Right ventricle myocardium inferior (tissue), 1 donor: ENCODE data around the gene SERINC5. TPM values are rescaled to one million over a fixed set of nuclear protein-coding genes. Genes with fewer than 3 reads are reported as not detected.
"Not testable (repeated sequence)": the region's sequence is repeated elsewhere in the genome, so short reads cannot be mapped to it uniquely, and the experiment has no call there.

Experiments
- ATAC-seq: fragments of 200-7000 bp; cut with Tn5 transposase; one replicate; pipeline ENCODE4 v1.9.1; 2020; ENCODE audit warnings: mild to moderate bottlenecking, moderate library complexity
- DNase-seq: peaks from one replicate; pipeline ENCODE4 v3.0.0; 2021; ENCODE audit errors: missing footprints
- intact Hi-C: fragments of 100-400 bp; cut with DNase I; formaldehyde crosslinking; loops from one replicate; pipeline ENCODE4 v1.11.0; 2022
- total RNA-seq: library from RNA; stranded (reverse); fragmentation: NEBNext Ultra II Directional; extraction: Animal tissue kit (Norgen Biotek cat#: 25700); gene quantifications from one replicate; pipeline ENCODE4 v1.2.1, GENCODE V29; 2021
- donor health status: DM: no; HTN: yes; CAD: no; lungs with severe emphysema.

Gene SERINC5
- total RNA-seq, 1 donor from 2014 or later: 14.5 TPM

DNA sequence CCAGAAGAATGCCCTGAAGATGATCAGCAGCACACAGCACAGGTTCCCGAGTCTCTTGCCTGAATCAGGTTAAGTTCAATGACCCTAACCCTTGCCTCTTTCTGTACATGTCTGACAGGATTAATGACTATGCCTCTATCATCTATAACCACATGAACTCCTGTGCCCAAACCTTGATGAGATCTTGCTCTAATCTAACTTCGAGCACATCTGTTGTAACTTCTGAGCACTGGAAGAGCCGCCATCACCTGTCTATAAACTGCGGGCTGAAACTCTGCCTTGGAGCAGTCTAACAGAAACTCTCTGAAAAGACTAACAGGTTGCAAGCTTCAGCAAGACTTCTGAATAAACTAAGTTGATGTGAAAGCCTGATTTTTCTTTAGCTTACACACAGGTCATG lies 44.5 kb downstream of the SERINC5 start:
- ATAC-seq (no peak), DNase-seq (no peak)
- intact Hi-C loops: no loop called here

- intact Hi-C loops: no loop called here
- no peak for ATAC-seq
These were observed 45.8 kb downstream of the SERINC5 start for GRCh38 chr5:80210014-80210413.

GRCh38 chr5:80208381-80208780 lies 47.5 kb downstream of the SERINC5 start:
- ATAC-seq: no peak
- DNase-seq: no peak
- intact Hi-C loops: no loop called here

More at GRCh38 chr5:80210014-80210413, 45.8 kb downstream of the SERINC5 start:
- no peak for DNase-seq

- DNase-seq (no peak), ATAC-seq (no peak)
- intact Hi-C loops: no loop called here
These were observed 48.0 kb downstream of the SERINC5 start for GRCh38 chr5:80207832-80208231.

DNA sequence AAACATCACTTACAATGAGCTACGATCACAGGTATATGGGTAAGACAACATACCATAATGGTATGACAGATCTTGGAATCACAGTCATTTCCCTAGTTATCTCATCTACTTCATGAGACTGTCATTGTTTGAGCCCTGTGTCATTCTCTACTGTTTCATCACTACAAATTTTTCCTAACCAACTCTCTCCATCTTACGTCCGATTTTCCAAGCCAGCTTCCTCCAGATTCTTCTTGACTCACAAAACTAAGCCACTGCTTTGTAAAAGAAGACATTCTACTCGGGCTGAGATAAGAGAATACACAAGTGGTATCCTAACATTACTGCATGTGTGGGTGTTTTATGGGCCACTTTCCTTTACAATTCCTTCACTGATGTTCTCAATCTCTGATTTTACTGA lies 49.6 kb downstream of the SERINC5 start:
- peak; percentile 41 for ATAC-seq
- DNase-seq: no peak
- intact Hi-C loops: no loop called here

DNA sequence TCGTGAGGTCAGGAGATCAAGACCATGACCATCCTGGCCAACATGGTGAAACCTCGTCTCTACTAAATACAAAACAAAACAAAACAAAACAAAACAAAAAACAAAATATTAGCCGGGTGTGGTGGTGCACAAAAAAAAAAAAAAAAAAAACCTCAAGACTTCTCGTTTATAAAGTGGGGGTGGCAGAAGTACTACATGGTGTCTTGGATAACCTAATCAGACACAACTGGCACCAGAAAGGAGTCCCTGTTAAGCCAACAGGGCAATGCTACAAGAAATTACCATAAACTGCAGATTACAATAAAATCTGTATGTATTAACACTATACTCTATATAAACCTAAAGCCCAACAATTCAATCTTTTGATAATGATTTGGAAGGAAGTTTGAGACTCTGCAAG lies 50.0 kb downstream of the SERINC5 start:
- DNase-seq: no peak
- no peak for ATAC-seq
- intact Hi-C loops: no loop called here

GRCh38 chr5:80204808-80205614 lies 50.8 kb downstream of the SERINC5 start:
- ATAC-seq (peak; percentile 83), DNase-seq (no peak)
- intact Hi-C loops: no loop called here

DNA sequence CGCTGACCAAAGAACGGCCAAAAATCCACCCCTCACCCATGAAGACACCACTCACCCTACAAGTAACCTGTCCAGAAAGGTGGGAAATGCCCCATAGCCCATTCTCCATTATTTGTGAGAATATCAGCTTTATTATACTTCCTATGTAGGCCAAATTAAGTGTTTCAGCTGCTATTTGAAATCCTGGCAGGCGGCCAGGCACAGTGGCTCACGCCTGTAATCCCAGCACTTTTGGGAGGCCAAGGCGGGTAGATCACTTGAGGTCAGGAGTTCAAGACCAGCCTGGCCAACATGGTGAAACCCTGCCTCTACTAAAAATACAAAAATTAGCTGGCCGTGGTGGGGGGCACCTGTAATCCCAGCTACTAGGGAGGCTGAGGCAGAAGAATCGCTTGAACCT lies 54.1 kb downstream of the SERINC5 start:
- DNase-seq, ATAC-seq, intact Hi-C loops: not testable (repeated sequence)

GRCh38 chr5:80198920-80199319 lies 56.9 kb downstream of the SERINC5 start:
- intact Hi-C loops: loop anchor here (10.0 kb wide), 1 partner anchor 94 kb away; no protein-coding TSS in a partner anchor
- ATAC-seq (no peak), DNase-seq (no peak)

DNA sequence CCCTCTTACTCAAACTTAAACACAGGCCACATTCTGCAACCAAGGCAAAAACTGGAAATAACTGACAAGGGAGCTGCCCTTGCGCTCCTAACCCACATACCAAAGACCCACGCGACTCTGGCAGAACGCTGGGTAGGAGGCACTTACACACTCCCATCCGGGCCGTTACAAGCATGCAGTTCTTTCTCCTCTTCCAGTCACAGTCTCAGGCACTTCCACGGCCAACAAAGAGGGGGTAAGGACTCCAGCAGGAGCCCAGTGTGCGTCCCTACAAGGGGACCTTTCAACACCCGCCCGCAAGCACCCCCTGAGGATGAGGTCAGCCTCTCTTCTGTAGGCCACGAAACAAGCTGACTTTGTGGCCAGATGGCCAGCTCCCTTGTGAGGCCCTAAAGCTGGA lies 57.4 kb downstream of the SERINC5 start:
- peak; percentile 90 for ATAC-seq
- intact Hi-C loops: loop anchor here (10.0 kb wide), 1 partner anchor 94 kb away; no protein-coding TSS in a partner anchor
- peak; percentile 77 for DNase-seq

DNA sequence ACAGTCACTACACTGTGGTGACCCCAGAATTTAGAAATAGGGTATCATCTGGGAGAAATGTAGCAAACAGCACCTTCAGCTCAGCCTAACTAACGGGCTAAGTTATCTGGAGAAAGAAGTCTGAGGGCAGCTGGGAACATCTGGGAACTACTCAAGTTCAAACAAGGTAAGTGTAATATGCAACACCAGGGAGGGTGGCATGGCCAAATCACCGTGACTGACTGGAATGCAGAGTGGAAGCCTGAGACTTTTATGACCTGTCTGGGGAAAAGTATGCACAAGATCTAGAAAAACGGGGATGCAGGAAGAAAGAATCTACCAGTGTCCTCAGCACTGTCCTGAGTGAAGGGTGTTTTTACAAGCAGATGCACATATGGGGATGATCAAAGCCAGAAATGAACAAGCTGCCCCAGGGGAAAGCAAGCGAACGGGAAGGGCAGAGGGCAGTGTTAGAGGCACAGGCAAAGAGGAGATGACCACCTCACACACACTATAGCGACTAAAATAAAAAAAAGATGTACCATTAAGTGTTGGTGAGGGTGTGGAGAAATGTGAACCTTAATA lies 59.9 kb downstream of the SERINC5 start:
- ATAC-seq (no peak), DNase-seq (no peak)
- intact Hi-C loops: loop anchor here (10.0 kb wide), 1 partner anchor 91 kb away; no protein-coding TSS in a partner anchor

DNA sequence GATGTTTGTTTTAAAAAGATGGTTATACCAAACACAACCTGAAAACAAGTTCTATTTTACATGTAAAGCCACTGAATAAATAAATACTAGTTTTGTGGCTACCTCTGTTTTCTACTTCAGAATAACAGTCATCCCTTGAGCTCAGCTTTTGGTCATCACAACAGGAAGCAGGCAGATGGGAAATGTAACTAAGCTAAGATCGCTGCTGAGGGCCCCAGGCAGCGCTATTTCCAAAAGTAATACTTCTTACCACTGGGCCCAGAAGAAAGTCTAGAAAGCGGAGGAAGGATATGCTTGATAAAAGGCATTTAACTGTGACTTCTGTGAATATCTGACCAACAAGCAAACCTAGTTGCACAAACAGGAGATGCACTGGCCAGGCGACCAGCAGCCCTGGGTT lies 61.4 kb downstream of the SERINC5 start:
- no peak for ATAC-seq
- DNase-seq: no peak
- intact Hi-C loops: loop anchor here (5.0 to 10.0 kb wide), 2 partner anchors 52 to 90 kb away; no protein-coding TSS in a partner anchor

- ATAC-seq: peak; percentile 10
- intact Hi-C loops: loop anchor here (2.0 to 10.0 kb wide), 3 partner anchors 23 to 89 kb away; no protein-coding TSS in a partner anchor
- no peak for DNase-seq
These were observed 62.4 kb downstream of the SERINC5 start for GRCh38 chr5:80193401-80193800.

- intact Hi-C loops: loop anchor here (1.0 to 10.0 kb wide), 4 partner anchors 24 to 88 kb away; no protein-coding TSS in a partner anchor
- DNase-seq: no peak
- peak; percentile 82 for ATAC-seq
These were observed 63.2 kb downstream of the SERINC5 start for GRCh38 chr5:80192507-80193241.

GRCh38 chr5:80191991-80192398 lies 63.9 kb downstream of the SERINC5 start:
- intact Hi-C loops: loop anchor here (1.0 to 10.0 kb wide), 4 partner anchors 25 to 87 kb away; no protein-coding TSS in a partner anchor
- no peak for DNase-seq

DNA sequence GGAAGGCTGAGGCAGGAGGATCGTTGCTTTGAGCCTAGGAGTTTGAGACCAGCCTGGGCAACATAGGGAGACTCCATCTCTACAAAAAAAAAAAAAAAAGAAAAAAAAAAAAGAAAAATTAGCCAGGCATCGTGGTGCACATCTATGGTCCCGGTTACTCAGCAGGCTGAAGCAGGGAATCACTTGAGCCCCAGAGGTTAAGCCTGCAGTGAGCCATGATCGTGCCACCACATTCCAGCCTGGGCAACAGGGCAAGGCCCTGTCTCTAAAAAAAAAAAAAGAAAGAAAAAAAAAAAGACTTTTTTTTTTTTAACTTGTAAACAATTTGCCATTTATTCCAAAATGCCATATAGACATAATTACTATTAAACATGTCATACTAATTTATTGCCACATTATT lies 64.5 kb downstream of the SERINC5 start:
- no peak for ATAC-seq
- intact Hi-C loops: loop anchor here (5.0 to 10.0 kb wide), 2 partner anchors 49 to 87 kb away; no protein-coding TSS in a partner anchor

More at GRCh38 chr5:80191991-80192398, 63.9 kb downstream of the SERINC5 start:
- peak; percentile 71 for ATAC-seq

DNA sequence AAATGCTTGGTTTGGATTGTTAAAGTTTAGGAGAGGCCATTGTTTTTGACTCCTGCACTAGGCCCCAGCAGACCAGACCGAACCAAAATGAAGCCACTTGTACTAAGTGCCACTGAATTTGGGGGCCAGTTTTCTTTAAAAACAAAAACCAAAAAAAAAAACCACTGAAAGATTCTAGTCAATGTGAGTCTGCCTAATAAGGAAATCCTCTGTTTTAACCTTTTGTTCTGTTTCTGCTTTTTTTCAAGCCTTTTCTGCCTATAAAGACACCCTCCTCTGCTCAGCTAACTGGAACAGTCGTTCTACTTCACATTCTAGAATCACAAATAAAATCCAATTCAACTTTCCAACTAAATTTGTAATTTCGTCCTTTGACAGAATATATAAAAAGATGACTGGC lies 64.9 kb downstream of the SERINC5 start:
- intact Hi-C loops: loop anchor here (5.0 to 10.0 kb wide), 2 partner anchors 49 to 86 kb away; no protein-coding TSS in a partner anchor
- ATAC-seq: no peak
- DNase-seq: no peak

More for the DNA sequence above, 64.5 kb downstream of the SERINC5 start:
- DNase-seq: no peak

GRCh38 chr5:80189701-80190100 lies 66.1 kb downstream of the SERINC5 start:
- no peak for DNase-seq
- ATAC-seq: no peak
- intact Hi-C loops: loop anchor here (5.0 to 10.0 kb wide), 2 partner anchors 47 to 85 kb away; no protein-coding TSS in a partner anchor

GRCh38 chr5:80189201-80189600 lies 66.6 kb downstream of the SERINC5 start:
- no peak for ATAC-seq
- no peak for DNase-seq
- intact Hi-C loops: no loop called here
